Endothelial cell (in vitro differentiated cells): ENCODE results near the gene L3HYPDH. TPM values are rescaled to one million over a fixed set of nuclear protein-coding genes. Genes with fewer than 3 reads are reported as not detected.

Experiments used
- DNase-seq: peaks from one replicate; pipeline ENCODE4 v3.0.0; 2021; ENCODE audit warnings: low spot score
- H3K27ac Mint-ChIP-seq: one replicate; pipeline ENCODE4 v1.8.0; 2021; ENCODE audit warnings: mixed read lengths, inconsistent platforms; ENCODE audit not compliant: unreplicated experiment
- H3K27me3 Mint-ChIP-seq: one replicate; pipeline ENCODE4 v1.8.0; 2021; ENCODE audit warnings: mild to moderate bottlenecking, moderate library complexity, mixed read lengths, inconsistent platforms; ENCODE audit not compliant: unreplicated experiment
- H3K36me3 Mint-ChIP-seq: one replicate; pipeline ENCODE4 v1.8.0; 2021; ENCODE audit warnings: mild to moderate bottlenecking, low read depth, mixed read lengths, inconsistent platforms; ENCODE audit not compliant: unreplicated experiment
- H3K4me1 Mint-ChIP-seq: one replicate; pipeline ENCODE4 v1.8.0; 2021; ENCODE audit warnings: mild to moderate bottlenecking, mixed read lengths, inconsistent platforms; ENCODE audit not compliant: unreplicated experiment
- H3K4me3 Mint-ChIP-seq: one replicate; pipeline ENCODE4 v1.8.0; 2021; ENCODE audit warnings: mild to moderate bottlenecking, mixed read lengths, inconsistent platforms; ENCODE audit not compliant: unreplicated experiment
- H3K9me3 Mint-ChIP-seq: one replicate; pipeline ENCODE4 v1.8.0; 2021; ENCODE audit warnings: mixed read lengths, inconsistent platforms; ENCODE audit not compliant: unreplicated experiment
- CTCF ChIP-seq: fragments of 200-600 bp; sonication (generic); IDR thresholded peaks from one replicate; pipeline ENCODE4 v1.5.0; 2021; ENCODE audit warnings: antibody characterized with exemption; ENCODE audit not compliant: unreplicated experiment
- total RNA-seq: library from RNA; stranded (reverse); fragmentation: NEBNext Ultra II Directional; extraction: Animal tissue kit (Norgen Biotek cat#: 25700); gene quantifications from one replicate; pipeline ENCODE4 v1.2.1, GENCODE V29; 2021; ENCODE audit not compliant: unreplicated experiment

Gene L3HYPDH
- total RNA-seq, 1 donor from 2014 or later = 11.4 TPM

- Mint-ChIP-seq H3K27ac (no peak overlapping the region), H3K4me3 (no peak overlapping the region), H3K4me1 (no peaks in the 10 kb centered on the region), H3K36me3 (no peaks in the 10 kb centered on the region), H3K9me3 (peaks cover 4% of the 10 kb centered on the region), H3K27me3 (no peaks in the 10 kb centered on the region)
- TF ChIP-seq CTCF = peak; percentile 73
- peak; percentile 49 for DNase-seq
Measured at GRCh38 chr14:59511916-59512575, 27.8 kb upstream of the L3HYPDH start.

- Mint-ChIP-seq H3K36me3 (no peaks in the 10 kb centered on the region), H3K9me3 (peaks cover 4% of the 10 kb centered on the region), H3K4me3 (no peak overlapping the region), H3K27me3 (no peaks in the 10 kb centered on the region), H3K27ac (no peak overlapping the region), H3K4me1 (no peaks in the 10 kb centered on the region)
- TF ChIP-seq CTCF = no peak
- DNase-seq = no peak
Measured at GRCh38 chr14:59510966-59511365, 26.8 kb upstream of the L3HYPDH start.

- Mint-ChIP-seq H3K4me1 (no peaks in the 10 kb centered on the region), H3K27ac (no peak overlapping the region), H3K9me3 (peaks cover 4% of the 10 kb centered on the region), H3K36me3 (no peaks in the 10 kb centered on the region), H3K27me3 (no peaks in the 10 kb centered on the region), H3K4me3 (no peak overlapping the region)
- no peak for DNase-seq
- TF ChIP-seq CTCF = no peak
Measured at GRCh38 chr14:59510001-59510400, 25.8 kb upstream of the L3HYPDH start.

- no peak for TF ChIP-seq CTCF
- no peaks in the 10 kb centered on the region for H3K36me3 Mint-ChIP-seq
Measured at GRCh38 chr14:59509101-59509500, 24.9 kb upstream of the L3HYPDH start.

GRCh38 chr14:59507752-59508103 is 23.5 kb upstream of the L3HYPDH start:
- no peaks in the 10 kb centered on the region for H3K9me3 Mint-ChIP-seq
- no peak for DNase-seq
- no peaks in the 10 kb centered on the region for H3K36me3 Mint-ChIP-seq
- H3K4me1 Mint-ChIP-seq = no peaks in the 10 kb centered on the region
- TF ChIP-seq CTCF = no peak
- H3K27me3 Mint-ChIP-seq = no peaks in the 10 kb centered on the region
- H3K27ac Mint-ChIP-seq = no peak overlapping the region
- no peak overlapping the region for H3K4me3 Mint-ChIP-seq

More at GRCh38 chr14:59509101-59509500, 24.9 kb upstream of the L3HYPDH start:
- Mint-ChIP-seq H3K4me1 (no peaks in the 10 kb centered on the region), H3K9me3 (peaks cover 4% of the 10 kb centered on the region), H3K4me3 (no peak overlapping the region), H3K27me3 (no peaks in the 10 kb centered on the region), H3K27ac (no peak overlapping the region)
- DNase-seq = no peak
